GM21825 (cell line): Measurements from ENCODE around the gene PKD1.
"Not testable (repeated sequence)": the region's sequence is repeated elsewhere in the genome, so short reads cannot be mapped to it uniquely, and the experiment has no call there.

Source experiments
- ATAC-seq: cut with Tn5 transposase; IDR thresholded peaks from one replicate; pipeline ENCODE4 v1.9.1; 2021; ENCODE audit warnings: mild to moderate bottlenecking, moderate library complexity; ENCODE audit not compliant: unreplicated experiment

Gene PKD1

GRCh38 chr16:2110332-2111008 is 25.2 kb downstream of the PKD1 start:
- not testable (repeated sequence) for ATAC-seq

DNA sequence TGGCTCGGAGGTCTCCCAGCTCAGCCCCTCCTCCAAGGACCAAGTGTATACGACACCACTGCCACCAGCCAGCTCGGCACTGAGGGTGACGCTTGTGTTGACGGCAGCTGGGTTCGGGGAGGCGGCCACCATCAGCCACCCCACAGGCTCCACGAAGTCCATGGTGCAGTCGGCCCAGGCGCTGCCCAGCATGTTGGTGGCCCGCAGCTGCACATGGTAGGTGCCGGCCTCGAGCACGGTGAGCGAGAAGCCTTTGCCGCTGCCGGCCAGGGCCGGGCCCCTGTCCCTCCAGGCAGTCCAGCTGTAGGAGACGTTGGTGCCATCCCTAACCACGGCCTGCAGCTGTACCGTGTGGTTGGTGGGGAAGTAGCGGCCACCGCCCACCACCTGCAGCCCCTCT is 25.8 kb downstream of the PKD1 start:
- ATAC-seq: not testable (repeated sequence)

DNA sequence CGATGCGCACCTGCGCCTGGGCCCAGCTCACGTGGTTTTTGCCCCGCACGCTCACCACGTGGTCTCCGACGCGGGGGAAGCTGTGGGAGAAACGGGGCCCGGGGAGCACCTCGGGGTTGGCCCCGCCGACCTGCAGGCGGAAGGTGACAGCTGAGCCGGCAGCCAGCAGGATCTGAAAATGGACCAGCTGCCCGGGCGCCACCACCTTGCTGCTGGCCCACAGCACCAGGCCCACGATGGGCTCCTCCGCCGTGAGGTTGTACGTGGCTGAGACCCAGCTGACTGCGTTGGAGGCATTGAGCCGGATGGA is 26.5 kb downstream of the PKD1 start:
- ATAC-seq: not testable (repeated sequence)

DNA sequence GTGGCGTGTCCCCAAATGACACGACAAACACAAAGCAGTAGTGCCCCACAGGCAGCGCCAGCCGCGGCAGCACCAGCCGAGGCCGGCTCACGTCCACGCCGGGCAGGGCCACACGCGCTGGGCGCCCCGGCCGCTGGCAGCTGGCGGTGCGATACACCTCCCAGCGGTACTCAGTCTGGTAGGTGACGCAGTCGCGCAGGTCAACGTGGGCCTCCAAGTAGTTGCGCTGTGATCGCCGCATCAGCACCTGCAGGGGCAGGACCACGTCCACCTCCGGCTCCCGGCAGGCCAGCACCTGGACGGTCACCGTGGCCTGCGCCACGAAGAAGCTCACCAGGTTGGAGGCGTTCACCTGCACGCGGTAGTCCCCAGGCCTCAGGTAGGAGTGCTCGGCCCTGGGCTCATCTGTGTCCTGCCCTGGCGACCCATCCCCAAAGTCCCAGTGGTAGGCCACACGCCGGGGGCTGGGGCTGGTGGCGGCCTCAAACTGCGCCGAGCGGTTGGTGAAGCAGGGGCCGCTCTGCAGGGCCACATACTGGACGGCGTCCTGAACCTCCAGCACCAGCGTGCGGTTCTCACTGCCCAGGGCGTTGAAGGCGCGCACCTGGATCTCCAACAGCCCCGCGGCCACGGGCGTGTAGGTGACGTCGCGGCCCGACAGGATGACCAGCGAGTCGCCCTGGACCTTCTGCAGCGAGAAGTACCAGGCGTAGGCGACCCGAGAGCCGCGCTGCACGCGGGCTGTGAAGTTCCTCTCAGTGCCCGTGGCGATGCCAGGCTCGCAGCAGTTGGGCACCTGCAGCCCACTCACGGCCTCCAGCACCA is 27.0 kb downstream of the PKD1 start:
- ATAC-seq: not testable (repeated sequence)

- not testable (repeated sequence) for ATAC-seq
Observed at GRCh38 chr16:2107791-2108125, 27.9 kb downstream of the PKD1 start.

GRCh38 chr16:2107121-2107790 is 28.4 kb downstream of the PKD1 start:
- not testable (repeated sequence) for ATAC-seq

DNA sequence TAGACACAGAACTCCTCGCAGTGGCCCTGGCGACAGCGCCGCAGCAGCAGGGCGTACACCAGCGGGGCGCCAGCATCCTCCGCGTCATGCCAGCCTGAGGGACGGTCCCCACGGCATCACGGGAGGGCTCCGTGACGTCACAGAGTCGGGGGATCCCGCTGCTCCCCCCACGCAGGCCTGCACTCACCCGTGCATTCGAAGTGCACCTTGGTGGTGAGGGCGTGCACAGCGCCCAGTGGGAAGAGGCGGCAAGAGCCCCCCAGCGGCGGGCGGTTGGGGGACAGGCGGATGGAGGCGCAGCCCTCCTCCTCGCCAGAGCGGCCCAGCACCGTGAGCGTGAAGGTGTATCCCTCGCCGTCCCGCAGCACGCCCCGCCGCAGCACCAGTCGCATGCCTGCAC is 29.5 kb downstream of the PKD1 start:
- ATAC-seq: not testable (repeated sequence)

- not testable (repeated sequence) for ATAC-seq
Observed at GRCh38 chr16:2105769-2106168, 29.9 kb downstream of the PKD1 start.

DNA sequence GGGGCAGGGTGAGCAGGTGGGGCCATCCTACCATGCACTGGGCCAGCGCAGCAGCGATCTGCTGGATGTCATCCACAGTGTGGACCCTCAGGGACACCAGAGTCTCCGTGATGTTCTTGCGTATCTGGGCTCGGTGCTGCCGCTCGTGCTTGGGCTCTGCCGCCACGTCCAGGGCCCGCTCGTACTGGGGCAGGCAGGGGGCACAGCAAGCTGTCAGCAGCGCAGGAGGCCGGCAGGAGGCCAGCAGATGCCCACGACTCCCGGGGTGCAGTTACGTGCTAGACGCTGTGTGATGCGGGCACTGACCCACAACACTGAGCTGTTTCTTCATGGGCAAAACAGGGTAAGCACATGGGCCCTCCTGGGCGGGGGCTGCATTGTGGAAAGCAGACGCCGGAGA is 30.4 kb downstream of the PKD1 start:
- ATAC-seq: not testable (repeated sequence)

DNA sequence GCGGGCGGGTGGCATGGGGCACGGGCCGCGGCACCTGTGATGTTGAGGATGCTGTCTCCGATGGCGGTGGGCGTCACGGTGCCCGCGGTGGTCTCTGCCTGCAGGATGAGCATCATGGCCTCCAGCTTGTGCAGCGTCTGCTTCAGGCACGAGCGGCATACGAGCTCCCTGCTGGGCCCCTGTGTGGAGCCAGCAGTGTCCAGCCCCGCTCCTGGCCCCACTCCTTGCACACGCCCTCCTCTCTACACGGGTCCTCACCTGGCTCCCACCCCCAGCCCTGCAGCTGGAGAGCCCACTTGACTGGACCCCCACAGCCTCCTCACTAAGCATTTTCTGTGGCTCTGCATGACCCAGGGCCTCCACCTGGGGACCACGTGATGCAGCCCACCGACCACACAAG is 31.2 kb downstream of the PKD1 start:
- not testable (repeated sequence) for ATAC-seq

DNA sequence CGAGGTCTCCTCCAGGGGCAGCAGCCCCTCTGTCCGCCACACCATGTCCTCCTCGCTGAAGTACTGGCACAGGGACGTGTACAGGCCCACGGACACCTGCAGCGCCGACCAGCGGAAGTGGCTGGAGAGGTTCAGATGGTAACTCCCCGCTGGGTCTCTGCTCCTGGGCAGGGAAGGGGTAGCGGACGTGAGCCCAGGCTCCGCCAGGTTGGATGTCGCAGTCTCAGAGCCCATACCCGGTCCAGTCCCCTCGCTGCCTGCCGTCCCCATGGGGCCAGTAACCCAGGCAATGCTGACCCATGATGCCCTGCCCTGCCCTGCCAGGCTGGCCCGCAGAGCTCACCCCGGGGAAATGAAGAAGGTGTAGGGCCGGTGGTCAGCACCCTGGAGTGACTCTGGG is 33.2 kb downstream of the PKD1 start:
- ATAC-seq: no peak

DNA sequence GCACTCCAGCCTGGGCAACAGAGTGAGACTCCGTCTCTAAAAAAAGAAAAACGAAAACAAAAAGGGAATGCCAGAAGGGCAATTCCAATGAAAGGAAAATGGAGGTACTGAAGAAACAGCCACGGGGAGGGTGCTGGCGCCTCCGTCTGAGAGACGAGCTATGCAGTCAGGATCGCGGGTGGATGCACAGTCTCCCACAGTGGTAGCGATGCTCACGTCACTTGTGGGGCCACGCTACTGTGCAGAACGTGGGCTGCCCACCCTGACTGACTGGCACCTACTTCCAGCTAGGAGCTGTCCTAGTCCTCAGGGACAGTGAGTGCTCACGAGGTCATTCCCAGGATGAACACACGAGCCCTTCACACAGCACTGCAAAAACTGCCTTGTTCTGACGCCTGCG is 34.1 kb downstream of the PKD1 start:
- ATAC-seq: not testable (repeated sequence)

GRCh38 chr16:2097689-2098088 is 38.0 kb downstream of the PKD1 start:
- not testable (repeated sequence) for ATAC-seq

DNA sequence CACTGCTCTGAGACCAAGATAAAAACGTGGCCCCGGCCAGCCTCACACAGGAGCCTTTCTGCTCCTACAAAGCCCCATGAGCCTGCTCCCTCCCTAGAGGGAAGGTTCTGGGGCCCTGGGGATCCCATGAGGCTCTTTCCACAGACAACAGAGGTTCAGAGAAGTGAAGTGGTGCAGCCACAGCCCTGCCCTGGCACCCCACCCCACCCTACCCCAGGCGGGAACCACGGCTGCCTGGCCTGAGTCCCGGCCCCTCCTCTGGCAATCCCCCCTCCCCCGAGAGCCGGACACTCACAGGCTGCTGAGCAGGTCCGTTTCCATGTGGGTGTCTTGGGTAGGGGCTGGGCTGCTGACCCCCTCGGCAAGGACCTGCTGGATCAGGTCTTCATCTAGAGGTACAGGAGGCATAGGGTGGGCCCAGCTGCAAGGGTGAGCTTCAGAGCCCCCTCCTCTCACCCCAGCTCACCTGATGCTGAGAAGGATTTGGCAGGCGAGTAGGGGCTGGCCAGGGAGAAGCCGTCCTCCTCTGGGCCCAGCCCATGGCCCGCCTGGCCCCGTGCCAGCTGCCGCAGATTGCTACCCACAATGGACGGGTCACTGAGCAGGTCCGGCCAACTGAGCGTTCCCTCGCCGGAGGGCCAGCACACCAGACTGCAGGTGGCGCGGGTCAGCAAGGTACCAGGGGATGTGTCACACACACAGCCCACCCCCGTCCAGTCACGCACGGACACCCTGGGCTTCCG is 38.7 kb downstream of the PKD1 start:
- ATAC-seq: no peak

GRCh38 chr16:2095918-2096582 is 39.6 kb downstream of the PKD1 start:
- ATAC-seq: no peak

GRCh38 chr16:2095315-2095853 is 40.3 kb downstream of the PKD1 start:
- ATAC-seq: no peak

DNA sequence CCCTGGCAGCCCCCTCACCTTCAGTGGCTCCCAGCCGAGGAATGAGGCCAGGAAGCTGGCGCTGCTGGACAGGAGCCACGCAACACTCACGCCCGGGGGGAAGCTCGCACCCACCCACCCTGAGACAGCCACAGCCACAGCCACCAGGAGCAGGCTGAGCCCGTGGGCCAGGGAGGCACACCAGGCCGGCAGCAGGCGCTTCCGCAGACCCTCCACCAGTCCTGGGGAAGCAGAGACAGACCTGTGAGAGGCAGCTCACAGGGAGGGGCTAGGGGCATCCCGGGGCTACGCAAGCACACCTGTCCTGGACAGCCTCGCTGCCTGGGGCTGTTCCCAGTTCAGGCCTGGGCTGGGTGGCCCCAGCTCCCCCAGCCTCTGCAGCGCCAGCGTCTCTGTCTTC is 41.9 kb downstream of the PKD1 start:
- ATAC-seq: no peak

- no peak for ATAC-seq
Observed at GRCh38 chr16:2092866-2093265, 42.8 kb downstream of the PKD1 start.

DNA sequence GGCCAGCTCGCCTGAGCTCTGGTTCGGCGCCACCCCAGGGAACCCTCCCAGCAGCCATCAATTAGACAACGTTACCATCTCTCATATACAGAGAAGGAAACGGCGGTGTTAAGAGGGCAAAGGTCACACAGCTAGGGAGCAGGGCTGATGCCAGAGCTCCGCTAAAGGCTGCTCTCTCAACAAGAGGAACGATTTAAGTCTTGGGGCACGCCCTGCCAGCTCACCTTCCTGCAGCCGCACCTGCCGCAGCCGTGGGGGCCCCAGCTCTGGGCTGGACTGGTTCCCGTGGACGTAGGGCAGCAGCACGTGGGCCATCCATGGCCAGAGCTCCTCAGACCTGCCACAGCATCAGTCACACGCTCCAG is 43.5 kb downstream of the PKD1 start:
- ATAC-seq: no peak

DNA sequence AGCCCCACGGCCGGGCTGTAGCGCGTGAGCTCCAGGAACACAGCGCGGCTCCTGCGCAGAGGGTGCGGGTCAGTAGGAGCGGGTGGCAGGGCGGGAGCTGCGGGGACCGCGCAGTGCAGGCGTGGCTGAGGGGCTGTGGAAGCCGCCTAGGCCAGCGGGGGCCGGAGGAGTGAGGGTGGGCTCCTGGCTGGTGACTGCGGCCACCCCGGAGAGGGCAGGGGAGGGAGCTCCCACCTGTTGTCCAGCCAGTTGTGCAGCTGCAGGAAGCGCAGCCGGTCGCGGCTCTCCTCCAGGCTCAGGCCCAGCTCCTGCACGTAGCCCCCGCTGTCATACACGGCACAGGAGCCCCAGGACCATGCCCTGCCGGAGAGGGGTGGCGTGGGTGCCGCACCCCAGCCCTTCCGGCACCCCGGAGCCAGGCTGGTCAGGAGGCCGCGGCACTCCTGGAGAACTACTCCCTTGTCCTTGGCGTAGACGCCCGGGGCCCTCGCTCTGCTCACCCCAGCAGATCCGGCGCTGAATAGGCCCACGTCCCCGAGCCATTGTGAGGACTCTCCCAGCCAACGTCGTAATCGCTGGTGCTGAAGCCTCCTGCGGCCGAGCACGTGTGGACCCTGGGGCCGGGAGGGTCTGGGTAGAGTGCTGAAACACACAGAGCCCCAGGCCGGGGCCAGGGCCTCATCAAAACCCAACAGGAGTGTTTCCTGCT is 44.0 kb downstream of the PKD1 start:
- no peak for ATAC-seq
